Spleen (tissue), 11 donors: ENCODE measurements around the gene PCDHB13. TPM values are rescaled to one million over a fixed set of nuclear protein-coding genes. Genes with fewer than 3 reads are reported as not detected.
"Not testable (repeated sequence)": the region's sequence is repeated elsewhere in the genome, so short reads cannot be mapped to it uniquely, and the experiment has no call there.

Source experiments
- DNase-seq: peaks from one replicate; pipeline ENCODE4 v3.0.0-alpha.2; 2020
- H3K27ac ChIP-seq, 8 donors: fragments of 200-600 bp; sonication (generic) in 7 of 8; 1 replicate in 4 of 8; 2 replicates in 4 of 8; pipeline versions ENCODE4 v1.5.0 to v1.8.0; 2016 to 2021; ENCODE audit warnings: inconsistent platforms in 4 of 8, mild to moderate bottlenecking in 4 of 8, moderate library complexity in 1 of 8
- H3K27me3 ChIP-seq, 7 donors: fragments of 200-600 bp; sonication (generic) in 6 of 7; replicated peaks in 1 of 7; 1 replicate in 4 of 7; 2 replicates in 3 of 7; pipeline versions ENCODE4 v1.5.0 to v1.8.0; 2016 to 2021; ENCODE audit warnings: inconsistent platforms in 3 of 7, mild to moderate bottlenecking in 1 of 7
- H3K36me3 ChIP-seq, 6 donors: fragments of 200-600 bp; sonication (generic) in 5 of 6; 1 replicate in 4 of 6; 2 replicates in 2 of 6; pipeline versions ENCODE4 v1.5.0 to v1.8.0; 2016 to 2021; ENCODE audit warnings: inconsistent platforms in 2 of 6
- H3K4me1 ChIP-seq, 6 donors: fragments of 200-600 bp; sonication (generic) in 5 of 6; 1 replicate in 3 of 6; 2 replicates in 3 of 6; pipeline versions ENCODE4 v1.5.0 to v1.8.0; 2016 to 2021; ENCODE audit warnings: inconsistent platforms in 3 of 6
- H3K4me3 ChIP-seq, 8 donors: fragments of 200-600 bp; sonication (generic) in 7 of 8; 1 replicate in 4 of 8; 2 replicates in 4 of 8; pipeline versions ENCODE4 v1.5.0 to v1.8.0; 2016 to 2021; ENCODE audit warnings: inconsistent platforms in 4 of 8, mild to moderate bottlenecking in 4 of 8, moderate library complexity in 2 of 8
- H3K9me3 ChIP-seq, 8 donors: fragments of 200-600 bp; sonication (generic) in 7 of 8; 1 replicate in 4 of 8; 2 replicates in 4 of 8; pipeline versions ENCODE4 v1.5.0 to v1.8.0; 2016 to 2021; ENCODE audit warnings: inconsistent platforms in 4 of 8
- CTCF ChIP-seq, 11 experiments: fragments of 200-600 bp in 7 of 11; fragments of 450-650 bp in 4 of 11; sonication (generic) in 4 of 11; IDR thresholded peaks in 8 of 11; conservative IDR thresholded peaks in 3 of 11; 1 replicate in 7 of 11; 2 replicates in 4 of 11; pipeline versions ENCODE4 v1.4.0 to v1.8.0; 2016 to 2021; ENCODE audit warnings: antibody characterized with exemption in 11 of 11, inconsistent platforms in 4 of 11, mild to moderate bottlenecking in 1 of 11
- POLR2A ChIP-seq, 3 donors: fragments of 450-650 bp; IDR thresholded peaks; one replicate each; pipeline ENCODE4 v1.5.1; 2017; ENCODE audit warnings: antibody characterized with exemption in 3 of 3, mild to moderate bottlenecking in 1 of 3
- POLR2AphosphoS5 ChIP-seq, 3 donors: sonication (generic); formaldehyde crosslinking; IDR thresholded peaks; one replicate each; pipeline ENCODE4 v1.5.1; 2017; ENCODE audit warnings: antibody characterized with exemption in 3 of 3
- WGBS, 5 donors: extraction: QIAGEN DNeasy Blood & Tissue Kit in 3 of 5; methylation state at CpG; one replicate each; pipeline versions ENCODE4 v1.1.5 to v1.1.7; 2013 to 2018; 5-methylcytosine and 5-hydroxymethylcytosine counted together
- intact Hi-C: fragments of 100-400 bp; cut with DNase I; formaldehyde crosslinking; loops from one replicate; pipeline ENCODE4 v1.15.0; 2023; ENCODE audit warnings: low total_unique reads
- polyA plus RNA-seq, 3 donors: library from polyadenylated mRNA; stranded (reverse); fragments of 200-250 nt; gene quantifications; one replicate each; pipeline ENCODE4 v1.2.1, GENCODE V29; 2013
- total RNA-seq, 7 donors: library from RNA; depleted of rRNA in 3 of 7; stranded (reverse); fragments of >200 nt in 3 of 7; fragmentation: NEBNext Ultra II Directional in 4 of 7; extraction: Animal tissue kit (Norgen Biotek cat#: 25700) in 4 of 7; gene quantifications; one replicate each; pipeline versions ENCODE4 v1.1.0 to v1.2.1, GENCODE V29; 2016 to 2021
- donor health status: healthy with polysubstance abuse.
- donor health status: DM: no; HTN: no; CAD: no; lungs with moderate emphysema.
- donor health status: DM: no; HTN: no; CAD: no.
- donor health status: Bipolar disorder and iron deficiency.
- donor health status: healthy.
- donor health status: DM: no; HTN: no; CAD: no.
- donor health status: DM: yes; HTN: yes; CAD: no.

The PCDHB13 gene
- total and polyA plus RNA-seq, 10 donors: 0.09 to 6.8 (median 3.5) TPM

- Histone ChIP-seq H3K27ac (no peak overlapping the region), H3K4me3 (peak overlapping the region in 1 of 8 donors; percentile 9), H3K36me3 (peaks cover 0 to 4% (median 0%) of the 10 kb centered on the region in 6 donors), H3K27me3 (peaks cover 0 to 73% (median 6%) of the 10 kb centered on the region in 7 donors), H3K4me1 (no peaks in the 10 kb centered on the region), H3K9me3 (peaks cover 8 to 100% (median 99%) of the 10 kb centered on the region in 8 donors)
- 19 to 34% (median 29%) methylated on average over 25 to 32 of the region's 32 CpGs for WGBS, 5 donors
- TF ChIP-seq CTCF (IDR thresholded peaks at IDR 0.05 in 8 of 11, conservative IDR thresholded peaks at IDR 0.05 in 3 of 11): no peak
- no peak for TF ChIP-seq POLR2A (IDR thresholded peaks at IDR 0.05)
- no peak for TF ChIP-seq POLR2AphosphoS5 (IDR thresholded peaks at IDR 0.05)
- DNase-seq: no peak
- intact Hi-C loops: no loop called here
Measured at GRCh38 chr5:141236516-141237313, 23.0 kb downstream of the PCDHB13 start.

- Histone ChIP-seq H3K36me3 (peaks cover 0 to 2% (median 0%) of the 10 kb centered on the region in 6 donors), H3K4me3 (no peak overlapping the region), H3K4me1 (no peaks in the 10 kb centered on the region), H3K9me3 (peaks cover 8 to 100% (median 99%) of the 10 kb centered on the region in 8 donors), H3K27me3 (peaks cover 0 to 78% (median 0%) of the 10 kb centered on the region in 7 donors), H3K27ac (no peak overlapping the region)
- TF ChIP-seq CTCF (IDR thresholded peaks at IDR 0.05 in 8 of 11, conservative IDR thresholded peaks at IDR 0.05 in 3 of 11) (no peak), POLR2A (IDR thresholded peaks at IDR 0.05) (no peak), POLR2AphosphoS5 (IDR thresholded peaks at IDR 0.05) (no peak)
- 23 to 56% (median 32%) methylated on average over 6 to 43 of the region's 43 CpGs for WGBS, 5 donors
- no peak for DNase-seq
- intact Hi-C loops: no loop called here
Measured at GRCh38 chr5:141241496-141241895, 27.8 kb downstream of the PCDHB13 start.

- Histone ChIP-seq H3K27ac (no peak within 1 kb of the TSS), H3K27me3 (peaks cover 0 to 47% (median 0%) of the 10 kb centered on the region in 7 donors), H3K9me3 (peaks cover 5 to 100% (median 100%) of the 10 kb centered on the region in 8 donors), H3K36me3 (peaks cover 0 to 3% (median 0%) of the 10 kb centered on the region in 6 donors), H3K4me3 (peak within 1 kb of the TSS in 4 of 8 donors; percentile 1 to 50 (median 16)), H3K4me1 (no peaks in the 10 kb centered on the region)
- intact Hi-C loops: no loop called here
- 10 to 19% (median 14%) methylated on average over 16 of the region's 16 CpGs for WGBS, 5 donors
- DNase-seq: no peak
- TF ChIP-seq POLR2A (IDR thresholded peaks at IDR 0.05) (no peak), POLR2AphosphoS5 (IDR thresholded peaks at IDR 0.05) (no peak), CTCF (IDR thresholded peaks at IDR 0.05 in 8 of 11, conservative IDR thresholded peaks at IDR 0.05 in 3 of 11) (peak in 1 of 11 experiments; percentile 24)
Measured at GRCh38 chr5:141245250-141245717, 31.6 kb downstream of the PCDHB13 start, which contains the start of gene PCDHB15. Gene PCDHB15 (plus strand): TSS chr5:141245395. CDS start chr5:141245579, 184 bp downstream.

- H3K36me3 ChIP-seq, H3K4me1 ChIP-seq, DNase-seq, H3K27ac ChIP-seq, intact Hi-C loops, H3K4me3 ChIP-seq: not testable (repeated sequence)
- peaks cover 0 to 30% (median 0%) of the 10 kb centered on the region in 7 donors for H3K27me3 ChIP-seq
- peaks cover 10 to 100% (median 100%) of the 10 kb centered on the region in 8 donors for H3K9me3 ChIP-seq
- WGBS, 5 donors: 45 to 61% (median 53%) methylated on average over 20 to 35 of the region's 42 CpGs
Measured at GRCh38 chr5:141246971-141247370, 33.3 kb downstream of the PCDHB13 start.

GRCh38 chr5:141247434-141247833, 33.7 kb downstream of the PCDHB13 start:
- H3K4me3 ChIP-seq, DNase-seq, intact Hi-C loops, H3K36me3 ChIP-seq, H3K4me1 ChIP-seq, H3K27ac ChIP-seq: not testable (repeated sequence)
- WGBS, 5 donors: 49 to 64% (median 60%) methylated on average over 17 to 34 of the region's 34 CpGs
- Histone ChIP-seq H3K9me3 (peaks cover 14 to 100% (median 100%) of the 10 kb centered on the region in 8 donors), H3K27me3 (peaks cover 0 to 28% (median 0%) of the 10 kb centered on the region in 7 donors)
